WTC11 (cell line): Measurements from ENCODE around the gene GRIN1. TPM values are rescaled to one million over a fixed set of nuclear protein-coding genes. Genes with fewer than 3 reads are reported as not detected.

ENCODE experiments used
- ATAC-seq: fragments of 200-7000 bp; cut with Tn5 transposase; 2 replicates; pipeline ENCODE4 v1.10.0; 2021; ENCODE audit warnings: mild to moderate bottlenecking, moderate library complexity
- CTCF ChIA-PET: fragments of 300-600 bp; sonication (Branson Sonifier 250); formaldehyde crosslinking; loops from one replicate; lab custom pipeline; 2021; ENCODE audit warnings: antibody characterized with exemption; lab: Charles Lee
- POLR2A ChIA-PET: fragments of 350-600 bp; sonication (Branson Sonifier 250); formaldehyde crosslinking; loops from one replicate; lab custom pipeline; 2021; ENCODE audit warnings: antibody characterized with exemption; lab: Charles Lee
- DNase-seq: peaks from one replicate; pipeline ENCODE4 v3.0.0; 2021; ENCODE audit warnings: low spot score
- H3K27ac Mint-ChIP-seq: 2 replicates; pipeline ENCODE4 v1.8.0; 2021; ENCODE audit warnings: mixed read lengths
- H3K27me3 Mint-ChIP-seq: 2 replicates; pipeline ENCODE4 v1.8.0; 2021; ENCODE audit warnings: low read depth, mild to moderate bottlenecking, moderate library complexity, mixed read lengths
- H3K36me3 Mint-ChIP-seq: 2 replicates; pipeline ENCODE4 v1.8.0; 2021; ENCODE audit warnings: mixed read lengths
- H3K4me1 Mint-ChIP-seq: 2 replicates; pipeline ENCODE4 v1.8.0; 2022; ENCODE audit warnings: mixed read lengths
- H3K4me3 Mint-ChIP-seq: 2 replicates; pipeline ENCODE4 v1.8.0; 2021; ENCODE audit warnings: mild to moderate bottlenecking, moderate library complexity, mixed read lengths
- H3K9me3 Mint-ChIP-seq: 2 replicates; pipeline ENCODE4 v1.8.0; 2021; ENCODE audit warnings: mixed read lengths
- CREM ChIP-seq: sonication (generic); formaldehyde crosslinking; IDR thresholded peaks from 2 replicates; pipeline ENCODE4 v1.8.1; 2022; ENCODE audit warnings: mild to moderate bottlenecking, missing genetic modification reagents, moderate library complexity
- CTCF ChIP-seq: fragments of 200-600 bp; IDR thresholded peaks from 2 replicates; pipeline ENCODE4 v1.8.0; 2022; ENCODE audit warnings: antibody characterized with exemption
- E2F4 ChIP-seq: sonication (generic); formaldehyde crosslinking; IDR thresholded peaks from 2 replicates; pipeline ENCODE4 v1.8.1; 2022; ENCODE audit warnings: low read depth, mild to moderate bottlenecking, moderate library complexity, missing genetic modification reagents, borderline replicate concordance
- E2F5 ChIP-seq: sonication (generic); formaldehyde crosslinking; IDR thresholded peaks from 2 replicates; pipeline ENCODE4 v1.8.1; 2022; ENCODE audit warnings: mild to moderate bottlenecking, moderate library complexity, missing genetic modification reagents
- GRHL2 ChIP-seq: fragments of 250-450 bp; sonication (Bioruptor Pico); IDR thresholded peaks from 2 replicates; pipeline ENCODE4 v1.8.0; 2022; ENCODE audit warnings: mild to moderate bottlenecking, moderate library complexity; ENCODE audit not compliant: insufficient replicate concordance, severe bottlenecking
- HMGA2 ChIP-seq: fragments of 250-450 bp; sonication (Bioruptor Pico); IDR thresholded peaks from 2 replicates; pipeline ENCODE4 v1.4.0; 2021; ENCODE audit warnings: mild to moderate bottlenecking, moderate library complexity
- IRF2 ChIP-seq: sonication (generic); formaldehyde crosslinking; IDR thresholded peaks from 2 replicates; pipeline ENCODE4 v1.8.0; 2022; ENCODE audit warnings: low read depth, missing genetic modification reagents, borderline replicate concordance
- MAX ChIP-seq: sonication (generic); formaldehyde crosslinking; IDR thresholded peaks from 2 replicates; pipeline ENCODE4 v1.8.0; 2022; ENCODE audit warnings: mild to moderate bottlenecking, missing genetic modification reagents
- NR3C1 ChIP-seq: sonication (generic); formaldehyde crosslinking; conservative IDR thresholded peaks from 2 replicates; pipeline ENCODE4 v1.8.1; 2023; ENCODE audit warnings: low read depth, mild to moderate bottlenecking, missing genetic modification reagents
- SMAD3 ChIP-seq: sonication (generic); formaldehyde crosslinking; IDR thresholded peaks from 2 replicates; pipeline ENCODE4 v1.8.0; 2022; ENCODE audit warnings: missing genetic modification reagents, mild to moderate bottlenecking, borderline replicate concordance
- TEAD1 ChIP-seq: sonication (generic); formaldehyde crosslinking; IDR thresholded peaks from 2 replicates; pipeline ENCODE4 v1.8.0; 2022; ENCODE audit warnings: mild to moderate bottlenecking, missing genetic modification reagents
- ZMAT4 ChIP-seq: fragments of 250-450 bp; sonication (Bioruptor Pico); IDR thresholded peaks from 2 replicates; pipeline ENCODE4 v1.9.0; 2021; ENCODE audit warnings: mild to moderate bottlenecking
- ZNF121 ChIP-seq: sonication (generic); formaldehyde crosslinking; IDR thresholded peaks from 2 replicates; pipeline ENCODE4 v1.8.0; 2023; ENCODE audit warnings: missing genetic modification reagents
- ZNF232 ChIP-seq: sonication (generic); formaldehyde crosslinking; IDR thresholded peaks from 2 replicates; pipeline ENCODE4 v1.8.0; 2022; ENCODE audit warnings: mild to moderate bottlenecking, missing genetic modification reagents
- ZNF263 ChIP-seq: sonication (generic); formaldehyde crosslinking; IDR thresholded peaks from 2 replicates; pipeline ENCODE4 v1.8.1; 2022; ENCODE audit warnings: low read depth, mild to moderate bottlenecking, moderate library complexity, missing genetic modification reagents
- ZNF281 ChIP-seq: sonication (generic); formaldehyde crosslinking; IDR thresholded peaks from 2 replicates; pipeline ENCODE4 v1.8.0; 2023; ENCODE audit warnings: mild to moderate bottlenecking, missing genetic modification reagents
- total RNA-seq: library from RNA; stranded (reverse); gene quantifications from 3 replicates; pipeline ENCODE4 v1.2.3, GENCODE V29; 2021

GRIN1 gene
- total RNA-seq, 1 experiment from 2014 or later: 4.1 TPM

- H3K27ac Mint-ChIP-seq: no peak overlapping the region
- CTCF ChIA-PET: interaction anchor here (0.8 to 1.0 kb wide), 3 partner anchors 19 to 80 kb away, joined by 3 read pairs; partner anchors contain the start of genes RNF224 and TPRN
- ATAC-seq (no peak), DNase-seq (no peak)
- H3K4me3 Mint-ChIP-seq: no peak overlapping the region
- no peaks in the 10 kb centered on the region for H3K36me3 Mint-ChIP-seq
- peaks cover 11% of the 10 kb centered on the region; the same call in 1 of the 2 replicates for H3K27me3 Mint-ChIP-seq
- TF ChIP-seq GRHL2 (CRISPR knock-in tag) (no peak), ZNF263 (CRISPR knock-in tag) (no peak), ZNF232 (CRISPR knock-in tag) (no peak), ZNF281 (CRISPR knock-in tag) (no peak), MAX (no peak), TEAD1 (CRISPR knock-in tag) (no peak)
- TF ChIP-seq, all 79 proteins: peak for 0
- POLR2A ChIA-PET: no interaction called here
- no peaks in the 10 kb centered on the region; the same call in 1 of the 2 replicates for H3K4me1 Mint-ChIP-seq
- H3K9me3 Mint-ChIP-seq: no peaks in the 10 kb centered on the region
Measured at GRCh38 chr9:137147793-137148160, 8.8 kb downstream of the GRIN1 start.

- ChIA-PET POLR2A (no interaction called here), CTCF (interaction anchor here (0.8 to 1.1 kb wide), 5 partner anchors 19 to 99 kb away, joined by 3 read pairs; partner anchors contain the start of genes RNF224 and TPRN)
- no peaks in the 10 kb centered on the region for H3K36me3 Mint-ChIP-seq
- H3K27ac Mint-ChIP-seq: no peak overlapping the region
- DNase-seq (no peak), ATAC-seq (no peak)
- no peaks in the 10 kb centered on the region for H3K9me3 Mint-ChIP-seq
- no peak for TF ChIP-seq IRF2 (CRISPR knock-in tag)
- no peak for TF ChIP-seq ZNF121 (CRISPR knock-in tag)
- no peak for TF ChIP-seq E2F5 (CRISPR knock-in tag)
- no peak for TF ChIP-seq E2F4 (CRISPR knock-in tag)
- TF ChIP-seq NR3C1 (CRISPR knock-in tag): no peak
- no peak for TF ChIP-seq ZMAT4 (CRISPR knock-in tag)
- no peak for TF ChIP-seq CTCF
- TF ChIP-seq HMGA2: no peak
- TF ChIP-seq CREM (CRISPR knock-in tag): no peak
- TF ChIP-seq SMAD3 (CRISPR knock-in tag): no peak
- H3K27me3 Mint-ChIP-seq: peaks cover 9% of the 10 kb centered on the region; the same call in 1 of the 2 replicates
- H3K4me3 Mint-ChIP-seq: no peak overlapping the region
- no peaks in the 10 kb centered on the region; the same call in 1 of the 2 replicates for H3K4me1 Mint-ChIP-seq
Measured at GRCh38 chr9:137148242-137148641, 9.3 kb downstream of the GRIN1 start.
